GM12878 (cell line): ENCODE data around the gene XPC.

ENCODE experiments used
- CEBPZ ChIP-seq: fragments of 150-350 bp; IDR thresholded peaks from 2 replicates; pipeline ENCODE4 v1.6.1; 2016; ENCODE audit warnings: low read depth, low read length
- E2F4 ChIP-seq: IDR thresholded peaks from 2 replicates; pipeline ENCODE4 v1.6.1; 2012; ENCODE audit warnings: low read depth, low read length, improper control_type of control experiment
- ELK1 ChIP-seq: IDR thresholded peaks from 2 replicates; pipeline ENCODE4 v1.6.1; 2012; ENCODE audit warnings: low read depth, low read length, improper control_type of control experiment
- EP300 ChIP-seq, 2 experiments: fragments of 150-350 bp in 1 of 2; IDR thresholded peaks; 2 replicates each; pipeline ENCODE4 v1.6.1; 2011 to 2012; ENCODE audit warnings: low read depth in 2 of 2, low read length in 2 of 2, borderline replicate concordance in 1 of 2, improper control_type of control experiment in 1 of 2, inconsistent platforms in 1 of 2; ENCODE audit not compliant: control insufficient read depth in 1 of 2
- FOXK2 ChIP-seq: fragments of 450-650 bp; IDR thresholded peaks from 2 replicates; pipeline ENCODE4 v1.6.1; 2017; ENCODE audit warnings: mild to moderate bottlenecking, moderate library complexity
- HDAC6 ChIP-seq: fragments of 200-600 bp; sonication (generic); IDR thresholded peaks from one replicate; pipeline ENCODE4 v1.8.0; 2017; ENCODE audit warnings: antibody characterized with exemption; ENCODE audit not compliant: unreplicated experiment
- HDGF ChIP-seq: fragments of 450-650 bp; IDR thresholded peaks from 2 replicates; pipeline ENCODE4 v1.6.1; 2016; ENCODE audit warnings: antibody characterized with exemption
- POLR2AphosphoS2 ChIP-seq: IDR thresholded peaks from 2 replicates; pipeline ENCODE4 v1.6.1; 2011; ENCODE audit warnings: low read depth, mild to moderate bottlenecking, low read length, improper control_type of control experiment, moderate library complexity
- RAD21 ChIP-seq: IDR thresholded peaks from 2 replicates; pipeline ENCODE4 v1.6.1; 2011; ENCODE audit warnings: mild to moderate bottlenecking, low read depth, low read length, moderate library complexity; ENCODE audit not compliant: insufficient read depth
- RFX5 ChIP-seq: IDR thresholded peaks from 2 replicates; pipeline ENCODE4 v1.6.1; 2011; ENCODE audit warnings: low read depth, low read length, improper control_type of control experiment
- TF ChIP-seq, protein P1 (sequence below), 3 experiments: IDR thresholded peaks in 2 of 3; conservative IDR thresholded peaks in 1 of 3; 2 replicates each; pipeline ENCODE4 v1.5.1; 2011; ENCODE audit warnings: low read depth in 3 of 3, low read length in 3 of 3, mild to moderate bottlenecking in 3 of 3, control low read depth in 2 of 3, moderate library complexity in 2 of 3, inconsistent platforms in 1 of 3, mixed read lengths in 1 of 3; ENCODE audit not compliant: control insufficient read depth in 2 of 3, insufficient read depth in 1 of 3; ENCODE audit errors: extremely low read depth in 1 of 3
- TF ChIP-seq, protein P2 (sequence below): fragments of 450-650 bp; IDR thresholded peaks from 2 replicates; pipeline ENCODE4 v1.6.1; 2018; ENCODE audit warnings: borderline replicate concordance, mild to moderate bottlenecking; ENCODE audit not compliant: partially characterized antibody
- TF ChIP-seq, protein P3 (sequence below): fragments of 450-650 bp; formaldehyde crosslinking; IDR thresholded peaks from 2 replicates; pipeline ENCODE4 v1.4.0; 2022; ENCODE audit warnings: mild to moderate bottlenecking, moderate library complexity

DNA sequence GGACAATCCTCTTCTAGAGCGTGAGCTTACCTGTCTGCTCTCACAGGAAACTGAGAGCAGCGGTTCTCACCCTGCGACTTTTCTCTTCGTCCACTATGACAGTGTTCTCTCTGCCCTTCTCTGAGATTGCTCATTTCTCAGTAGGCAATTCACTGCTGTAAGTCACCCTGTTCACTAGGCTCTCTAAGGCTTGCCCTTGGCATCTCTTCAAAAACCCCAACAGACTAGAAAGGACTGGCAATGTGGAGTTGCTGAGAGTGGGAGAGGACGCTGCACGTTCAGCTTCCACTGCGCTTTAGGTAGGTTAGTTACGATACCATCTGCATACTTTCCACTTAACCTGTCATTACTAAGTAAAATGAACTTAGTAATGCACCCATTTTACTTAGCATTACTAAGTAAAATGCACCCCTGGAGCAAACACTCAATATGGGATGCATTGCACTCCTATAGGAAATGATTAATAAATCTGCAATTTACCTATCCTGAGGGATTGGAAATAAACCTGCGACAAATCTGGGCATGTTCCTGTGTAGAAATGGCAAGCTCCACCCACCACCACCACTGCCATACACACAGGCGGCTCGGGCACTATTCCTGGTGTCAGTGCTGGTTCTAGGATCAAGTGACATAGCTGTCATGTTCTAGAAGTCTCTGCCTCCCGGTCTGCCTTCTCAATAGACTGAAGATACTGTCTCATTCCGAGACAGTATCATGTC, 21.4 kb downstream of the XPC start:
- TF ChIP-seq EP300 (IDR thresholded peaks at IDR 0.05; ENCODE audit: borderline replicate concordance in 1 of 2, control insufficient read depth in 1 of 2, low read depth in 2 of 2, low read length in 2 of 2): no peak
- no peak for TF ChIP-seq RFX5
- no peak for TF ChIP-seq FOXK2
- TF ChIP-seq, protein P1, sequence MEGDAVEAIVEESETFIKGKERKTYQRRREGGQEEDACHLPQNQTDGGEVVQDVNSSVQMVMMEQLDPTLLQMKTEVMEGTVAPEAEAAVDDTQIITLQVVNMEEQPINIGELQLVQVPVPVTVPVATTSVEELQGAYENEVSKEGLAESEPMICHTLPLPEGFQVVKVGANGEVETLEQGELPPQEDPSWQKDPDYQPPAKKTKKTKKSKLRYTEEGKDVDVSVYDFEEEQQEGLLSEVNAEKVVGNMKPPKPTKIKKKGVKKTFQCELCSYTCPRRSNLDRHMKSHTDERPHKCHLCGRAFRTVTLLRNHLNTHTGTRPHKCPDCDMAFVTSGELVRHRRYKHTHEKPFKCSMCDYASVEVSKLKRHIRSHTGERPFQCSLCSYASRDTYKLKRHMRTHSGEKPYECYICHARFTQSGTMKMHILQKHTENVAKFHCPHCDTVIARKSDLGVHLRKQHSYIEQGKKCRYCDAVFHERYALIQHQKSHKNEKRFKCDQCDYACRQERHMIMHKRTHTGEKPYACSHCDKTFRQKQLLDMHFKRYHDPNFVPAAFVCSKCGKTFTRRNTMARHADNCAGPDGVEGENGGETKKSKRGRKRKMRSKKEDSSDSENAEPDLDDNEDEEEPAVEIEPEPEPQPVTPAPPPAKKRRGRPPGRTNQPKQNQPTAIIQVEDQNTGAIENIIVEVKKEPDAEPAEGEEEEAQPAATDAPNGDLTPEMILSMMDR (IDR thresholded peaks at IDR 0.05 in 2 of 3, conservative IDR thresholded peaks at IDR 0.05 in 1 of 3; ENCODE audit: control insufficient read depth in 2 of 3, extremely low read depth in 1 of 3, insufficient read depth in 1 of 3, low read depth in 3 of 3, low read length in 3 of 3): no peak
- TF ChIP-seq HDAC6: no peak
- no peak for TF ChIP-seq POLR2AphosphoS2
- no peak for TF ChIP-seq ELK1
- TF ChIP-seq, protein P2, sequence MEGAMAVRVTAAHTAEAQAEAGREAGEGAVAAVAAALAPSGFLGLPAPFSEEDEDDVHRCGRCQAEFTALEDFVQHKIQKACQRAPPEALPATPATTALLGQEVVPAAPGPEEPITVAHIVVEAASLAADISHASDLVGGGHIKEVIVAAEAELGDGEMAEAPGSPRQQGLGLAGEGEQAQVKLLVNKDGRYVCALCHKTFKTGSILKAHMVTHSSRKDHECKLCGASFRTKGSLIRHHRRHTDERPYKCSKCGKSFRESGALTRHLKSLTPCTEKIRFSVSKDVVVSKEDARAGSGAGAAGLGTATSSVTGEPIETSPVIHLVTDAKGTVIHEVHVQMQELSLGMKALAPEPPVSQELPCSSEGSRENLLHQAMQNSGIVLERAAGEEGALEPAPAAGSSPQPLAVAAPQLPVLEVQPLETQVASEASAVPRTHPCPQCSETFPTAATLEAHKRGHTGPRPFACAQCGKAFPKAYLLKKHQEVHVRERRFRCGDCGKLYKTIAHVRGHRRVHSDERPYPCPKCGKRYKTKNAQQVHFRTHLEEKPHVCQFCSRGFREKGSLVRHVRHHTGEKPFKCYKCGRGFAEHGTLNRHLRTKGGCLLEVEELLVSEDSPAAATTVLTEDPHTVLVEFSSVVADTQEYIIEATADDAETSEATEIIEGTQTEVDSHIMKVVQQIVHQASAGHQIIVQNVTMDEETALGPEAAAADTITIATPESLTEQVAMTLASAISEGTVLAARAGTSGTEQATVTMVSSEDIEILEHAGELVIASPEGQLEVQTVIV: no peak
- TF ChIP-seq, protein P3, sequence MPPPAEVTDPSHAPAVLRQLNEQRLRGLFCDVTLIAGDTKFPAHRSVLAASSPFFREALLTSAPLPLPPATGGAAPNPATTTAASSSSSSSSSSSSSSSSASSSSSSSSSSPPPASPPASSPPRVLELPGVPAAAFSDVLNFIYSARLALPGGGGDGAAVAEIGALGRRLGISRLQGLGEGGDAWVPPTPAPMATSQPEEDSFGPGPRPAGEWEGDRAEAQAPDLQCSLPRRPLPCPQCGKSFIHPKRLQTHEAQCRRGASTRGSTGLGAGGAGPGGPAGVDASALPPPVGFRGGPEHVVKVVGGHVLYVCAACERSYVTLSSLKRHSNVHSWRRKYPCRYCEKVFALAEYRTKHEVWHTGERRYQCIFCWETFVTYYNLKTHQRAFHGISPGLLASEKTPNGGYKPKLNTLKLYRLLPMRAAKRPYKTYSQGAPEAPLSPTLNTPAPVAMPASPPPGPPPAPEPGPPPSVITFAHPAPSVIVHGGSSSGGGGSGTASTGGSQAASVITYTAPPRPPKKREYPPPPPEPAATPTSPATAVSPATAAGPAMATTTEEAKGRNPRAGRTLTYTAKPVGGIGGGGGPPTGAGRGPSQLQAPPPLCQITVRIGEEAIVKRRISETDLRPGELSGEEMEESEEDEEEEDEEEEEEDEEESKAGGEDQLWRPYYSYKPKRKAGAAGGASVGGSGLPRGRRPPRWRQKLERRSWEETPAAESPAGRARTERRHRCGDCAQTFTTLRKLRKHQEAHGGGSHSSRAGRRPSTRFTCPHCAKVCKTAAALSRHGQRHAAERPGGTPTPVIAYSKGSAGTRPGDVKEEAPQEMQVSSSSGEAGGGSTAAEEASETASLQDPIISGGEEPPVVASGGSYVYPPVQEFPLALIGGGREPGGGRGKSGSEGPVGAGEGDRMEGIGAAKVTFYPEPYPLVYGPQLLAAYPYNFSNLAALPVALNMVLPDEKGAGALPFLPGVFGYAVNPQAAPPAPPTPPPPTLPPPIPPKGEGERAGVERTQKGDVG: no peak
- no peak for TF ChIP-seq CEBPZ
- TF ChIP-seq RAD21: no peak
- TF ChIP-seq E2F4: no peak
- no peak for TF ChIP-seq HDGF
